ENCODE measurements around the gene SPIRE1. TPM values are rescaled to one million over a fixed set of nuclear protein-coding genes. Genes with fewer than 3 reads are reported as not detected.

The SPIRE1 gene
- total RNA-seq, 1 experiment from 2014 or later: 26.1 TPM

GRCh38 chr18:12520442-12520992, 137.4 kb downstream of the SPIRE1 start:
- no peaks in the 10 kb centered on the region for H3K4me1 ChIP-seq (replicated peaks; ENCODE audit: insufficient read depth)
- no peak for TF ChIP-seq CTCF (conservative IDR thresholded peaks at IDR 0.05)
- no peak for TF ChIP-seq EZH2 (IDR thresholded peaks at IDR 0.05; ENCODE audit: low read depth)
- BruUV-seq (replicated peaks): no TSS peak
- H3K27me3 ChIP-seq (ENCODE audit: insufficient read depth, low read depth): no peaks in the 10 kb centered on the region
- no peaks in the 10 kb centered on the region for H4K20me1 ChIP-seq (ENCODE audit: insufficient read depth)
- intact Hi-C loops (cut with micrococcal nuclease; ENCODE audit: unreplicated experiment): no loop called here
- ChIA-PET CTCF (no interaction called here), POLR2A (ENCODE audit: unreplicated experiment) (interaction anchor here (0.7 kb wide), 1 partner anchor 30 kb away, joined by 4 read pairs; no protein-coding TSS in a partner anchor)
- H3K4me2 ChIP-seq: no peak overlapping the region
- no peak for DNase-seq
- H3K27ac ChIP-seq: no peak overlapping the region
- H3K4me3 ChIP-seq: no peak overlapping the region
- no peak overlapping the region for H2AFZ ChIP-seq
- H3K9me3 ChIP-seq (ENCODE audit: insufficient read depth, low read depth): no peaks in the 10 kb centered on the region
- H3K36me3 ChIP-seq (ENCODE audit: low read depth): no peaks in the 10 kb centered on the region
- H3K79me2 ChIP-seq (ENCODE audit: low read depth): no peaks in the 10 kb centered on the region
- H3K9me2 ChIP-seq (ENCODE audit: insufficient read depth): no peaks in the 10 kb centered on the region
- H3F3A ChIP-seq (ENCODE audit: insufficient read depth, low read depth): no peaks in the 10 kb centered on the region

- no peaks in the 10 kb centered on the region for H3K9me3 ChIP-seq (ENCODE audit: insufficient read depth, low read depth)
- H3K4me3 ChIP-seq: no peak overlapping the region
- POLR2A ChIA-PET (ENCODE audit: unreplicated experiment): interaction anchor here (0.6 to 0.7 kb wide), 3 partner anchors 52 to 712 kb away, joined by 5 to 6 read pairs (median 6); no protein-coding TSS in a partner anchor
- no peaks in the 10 kb centered on the region for H3F3A ChIP-seq (ENCODE audit: insufficient read depth, low read depth)
- no peaks in the 10 kb centered on the region for H3K36me3 ChIP-seq (ENCODE audit: low read depth)
- H4K20me1 ChIP-seq (ENCODE audit: insufficient read depth): no peaks in the 10 kb centered on the region
- intact Hi-C loops (cut with micrococcal nuclease; ENCODE audit: unreplicated experiment): no loop called here
- CTCF ChIA-PET: no interaction called here
- H3K79me2 ChIP-seq (ENCODE audit: low read depth): no peaks in the 10 kb centered on the region
- BruUV-seq (replicated peaks): no TSS peak
- no peak overlapping the region for H2AFZ ChIP-seq
- no peaks in the 10 kb centered on the region for H3K9me2 ChIP-seq (ENCODE audit: insufficient read depth)
- H3K4me2 ChIP-seq: no peak overlapping the region
- no peak overlapping the region for H3K27ac ChIP-seq
- H3K4me1 ChIP-seq (replicated peaks; ENCODE audit: insufficient read depth): no peaks in the 10 kb centered on the region
- no peak for TF ChIP-seq CTCF (conservative IDR thresholded peaks at IDR 0.05)
- TF ChIP-seq EZH2 (IDR thresholded peaks at IDR 0.05; ENCODE audit: low read depth): no peak
- DNase-seq: no peak
- no peaks in the 10 kb centered on the region for H3K27me3 ChIP-seq (ENCODE audit: insufficient read depth, low read depth)
These were observed 138.9 kb downstream of the SPIRE1 start for GRCh38 chr18:12518832-12519531.

DNA sequence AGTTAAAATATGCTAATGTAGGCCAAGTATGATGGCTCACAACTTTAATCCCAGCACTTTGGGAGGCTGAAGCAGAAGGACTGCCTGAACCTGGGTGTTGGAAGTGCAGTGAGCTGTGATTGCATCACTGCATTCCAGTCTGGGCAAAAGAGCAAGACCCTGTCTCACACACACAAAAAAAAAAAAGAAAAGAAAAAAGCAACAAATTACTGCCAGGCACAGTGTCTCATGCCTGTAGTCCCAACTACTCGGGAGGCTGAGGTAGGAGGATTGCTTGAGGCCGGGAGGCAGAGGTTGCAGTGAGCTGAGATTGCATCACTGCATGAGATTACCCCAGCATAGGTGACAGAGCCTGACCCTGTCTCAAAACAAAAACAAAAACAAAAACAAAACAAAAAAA, 139.6 kb downstream of the SPIRE1 start:
- Histone ChIP-seq H3K4me3 (no peak overlapping the region), H3K27me3 (ENCODE audit: insufficient read depth, low read depth) (no peaks in the 10 kb centered on the region), H3F3A (ENCODE audit: insufficient read depth, low read depth) (no peaks in the 10 kb centered on the region), H3K4me1 (replicated peaks; ENCODE audit: insufficient read depth) (no peaks in the 10 kb centered on the region), H3K36me3 (ENCODE audit: low read depth) (no peaks in the 10 kb centered on the region), H2AFZ (no peak overlapping the region), H3K4me2 (no peak overlapping the region), H3K9me3 (ENCODE audit: insufficient read depth, low read depth) (no peaks in the 10 kb centered on the region), H3K27ac (no peak overlapping the region), H4K20me1 (ENCODE audit: insufficient read depth) (no peaks in the 10 kb centered on the region), H3K79me2 (ENCODE audit: low read depth) (no peaks in the 10 kb centered on the region), H3K9me2 (ENCODE audit: insufficient read depth) (no peaks in the 10 kb centered on the region)
- TF ChIP-seq EZH2 (IDR thresholded peaks at IDR 0.05; ENCODE audit: low read depth): no peak
- TF ChIP-seq CTCF (conservative IDR thresholded peaks at IDR 0.05): no peak
- POLR2A ChIA-PET (ENCODE audit: unreplicated experiment): interaction anchor here (0.6 to 0.7 kb wide), 3 partner anchors 51 to 711 kb away, joined by 5 to 6 read pairs (median 6); no protein-coding TSS in a partner anchor
- no TSS peak for BruUV-seq (replicated peaks)
- CTCF ChIA-PET: no interaction called here
- no peak for DNase-seq
- intact Hi-C loops (cut with micrococcal nuclease; ENCODE audit: unreplicated experiment): no loop called here

Data from PC-9 (cell line).